ENCODE results near the gene AAK1. TPM values are rescaled to one million over a fixed set of nuclear protein-coding genes. Genes with fewer than 3 reads are reported as not detected.

Gene AAK1
- total and polyA plus RNA-seq, 8 donors: 12.9 to 115 (median 66.8) TPM

DNA sequence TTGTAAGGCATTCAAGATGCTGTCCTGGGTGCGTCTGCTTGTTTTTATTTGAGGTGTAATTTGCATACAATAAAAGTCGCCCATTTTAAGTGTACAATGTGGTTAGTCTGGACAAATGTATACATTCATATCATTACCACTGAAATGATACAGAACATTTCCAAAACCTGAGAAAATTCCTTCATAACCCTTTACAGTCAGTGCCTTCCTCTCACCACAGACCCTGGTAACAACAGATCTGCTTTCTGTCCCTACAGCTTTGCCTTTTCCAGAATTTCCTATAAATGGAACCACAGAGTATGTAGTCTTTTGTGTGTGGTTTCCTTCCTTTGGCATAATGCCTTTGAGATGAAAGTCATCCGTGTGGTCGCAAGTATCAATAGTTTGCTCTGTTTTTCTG, 160.5 kb downstream of the AAK1 start:
- H3K27ac ChIP-seq: peak overlapping the region in 3 of 5 donors; percentile 5 to 71 (median 54)
- no peak for DNase-seq
- intact Hi-C loops (cut with DNase I; ENCODE audit: low total_unique reads): no loop called here
- peaks cover 5 to 28% (median 18%) of the 10 kb centered on the region in 4 donors for H3K4me1 ChIP-seq
- no peaks in the 10 kb centered on the region for H3K27me3 ChIP-seq
- no peak for TF ChIP-seq POLR2A (IDR thresholded peaks at IDR 0.05)
- TF ChIP-seq, protein P1, sequence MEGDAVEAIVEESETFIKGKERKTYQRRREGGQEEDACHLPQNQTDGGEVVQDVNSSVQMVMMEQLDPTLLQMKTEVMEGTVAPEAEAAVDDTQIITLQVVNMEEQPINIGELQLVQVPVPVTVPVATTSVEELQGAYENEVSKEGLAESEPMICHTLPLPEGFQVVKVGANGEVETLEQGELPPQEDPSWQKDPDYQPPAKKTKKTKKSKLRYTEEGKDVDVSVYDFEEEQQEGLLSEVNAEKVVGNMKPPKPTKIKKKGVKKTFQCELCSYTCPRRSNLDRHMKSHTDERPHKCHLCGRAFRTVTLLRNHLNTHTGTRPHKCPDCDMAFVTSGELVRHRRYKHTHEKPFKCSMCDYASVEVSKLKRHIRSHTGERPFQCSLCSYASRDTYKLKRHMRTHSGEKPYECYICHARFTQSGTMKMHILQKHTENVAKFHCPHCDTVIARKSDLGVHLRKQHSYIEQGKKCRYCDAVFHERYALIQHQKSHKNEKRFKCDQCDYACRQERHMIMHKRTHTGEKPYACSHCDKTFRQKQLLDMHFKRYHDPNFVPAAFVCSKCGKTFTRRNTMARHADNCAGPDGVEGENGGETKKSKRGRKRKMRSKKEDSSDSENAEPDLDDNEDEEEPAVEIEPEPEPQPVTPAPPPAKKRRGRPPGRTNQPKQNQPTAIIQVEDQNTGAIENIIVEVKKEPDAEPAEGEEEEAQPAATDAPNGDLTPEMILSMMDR (IDR thresholded peaks at IDR 0.05): no peak
- no peak for TF ChIP-seq EP300 (IDR thresholded peaks at IDR 0.05)
- TF ChIP-seq POLR2AphosphoS5 (IDR thresholded peaks at IDR 0.05): no peak
- H3K36me3 ChIP-seq: peaks cover 4 to 47% (median 38%) of the 10 kb centered on the region in 4 donors
- no peaks in the 10 kb centered on the region for H3K9me3 ChIP-seq
- no peak overlapping the region for H3K4me3 ChIP-seq
- WGBS, 5 donors: 34 to 60% (median 53%) methylated on average over 4 of the region's 4 CpGs

DNA sequence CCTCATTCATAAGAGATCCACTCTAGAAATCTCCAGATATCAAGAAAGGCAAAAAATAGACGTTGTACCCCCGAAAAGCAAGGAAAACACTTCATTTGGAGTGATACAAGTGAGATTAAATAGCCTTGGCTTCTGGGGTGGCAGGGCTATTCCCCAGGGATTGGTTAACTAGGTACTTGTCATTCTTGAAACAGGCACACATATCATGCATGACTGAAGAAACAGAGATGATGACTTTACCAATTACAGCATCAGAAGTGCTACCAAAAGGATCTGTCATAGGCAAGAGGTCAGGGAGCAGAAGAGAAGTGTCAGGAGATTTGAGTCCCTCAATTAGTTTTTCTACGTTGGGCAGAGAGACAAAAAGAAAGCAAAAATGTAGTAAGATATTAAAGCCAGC, 161.1 kb downstream of the AAK1 start:
- Histone ChIP-seq H3K4me3 (no peak overlapping the region), H3K4me1 (peaks cover 5 to 31% (median 20%) of the 10 kb centered on the region in 4 donors), H3K36me3 (peaks cover 4 to 45% (median 37%) of the 10 kb centered on the region in 4 donors), H3K27ac (peak overlapping the region in 2 of 5 donors; percentile 54 to 71), H3K9me3 (no peaks in the 10 kb centered on the region), H3K27me3 (no peaks in the 10 kb centered on the region)
- DNase-seq: no peak
- intact Hi-C loops (cut with DNase I; ENCODE audit: low total_unique reads): no loop called here
- WGBS, 5 donors: 74 to 81% (median 79%) methylated on average over 3 of the region's 3 CpGs
- TF ChIP-seq EP300 (IDR thresholded peaks at IDR 0.05) (no peak), POLR2A (IDR thresholded peaks at IDR 0.05) (no peak)
- TF ChIP-seq, protein P1 (IDR thresholded peaks at IDR 0.05): no peak

DNA sequence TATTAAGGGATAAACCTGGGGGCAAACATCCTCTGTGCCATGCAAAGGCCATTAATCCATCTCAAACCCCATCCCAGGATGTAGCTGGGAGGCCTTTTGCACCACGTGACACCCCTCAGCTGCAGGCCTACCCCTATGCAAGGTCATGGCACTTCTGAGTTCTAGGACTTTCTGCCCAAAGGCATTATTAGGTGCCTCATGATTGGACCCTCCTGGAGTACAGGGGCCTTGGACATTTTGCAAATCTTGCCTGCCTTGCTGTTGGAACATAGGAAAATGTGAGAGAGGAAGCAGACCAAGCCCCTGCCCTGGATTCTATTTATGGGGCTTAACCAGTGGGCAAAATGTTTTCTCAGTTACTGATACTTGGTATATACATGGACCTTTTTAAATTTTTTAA, 162.1 kb downstream of the AAK1 start:
- DNase-seq: no peak
- no peak overlapping the region for H3K4me3 ChIP-seq
- H3K27me3 ChIP-seq: no peaks in the 10 kb centered on the region
- no peak overlapping the region for H3K27ac ChIP-seq
- peaks cover 7 to 43% (median 30%) of the 10 kb centered on the region in 4 donors for H3K36me3 ChIP-seq
- intact Hi-C loops (cut with DNase I; ENCODE audit: low total_unique reads): no loop called here
- WGBS, 5 donors: 86 to 98% (median 94%) methylated on average over 1 of the region's 1 CpG; no CpG with 5 or more reads in 1 of the 5 donors
- TF ChIP-seq POLR2AphosphoS5 (IDR thresholded peaks at IDR 0.05) (no peak), EP300 (IDR thresholded peaks at IDR 0.05) (no peak), POLR2A (IDR thresholded peaks at IDR 0.05) (no peak)
- TF ChIP-seq, protein P1 (IDR thresholded peaks at IDR 0.05): no peak
- peaks cover 5 to 30% (median 22%) of the 10 kb centered on the region in 4 donors for H3K4me1 ChIP-seq
- H3K9me3 ChIP-seq: no peaks in the 10 kb centered on the region

DNA sequence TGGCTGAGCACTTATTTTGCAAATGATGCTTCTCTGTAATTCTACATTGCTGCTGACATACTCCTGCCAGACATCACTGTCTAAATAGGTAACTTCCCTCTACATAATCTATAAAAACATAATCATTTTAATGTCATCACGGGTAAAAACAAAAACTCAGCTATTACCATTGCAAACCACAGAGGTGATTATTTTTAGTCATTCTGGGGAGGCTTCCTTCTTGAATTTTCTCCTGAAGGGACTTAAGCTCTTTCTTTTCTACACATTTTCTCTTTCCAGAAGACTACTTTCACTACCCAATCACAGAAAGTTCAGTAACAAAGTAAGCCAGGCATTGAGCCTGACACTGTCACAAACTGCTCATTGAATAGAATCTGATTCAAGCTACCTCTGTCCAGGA, 165.9 kb downstream of the AAK1 start:
- Histone ChIP-seq H3K9me3 (no peaks in the 10 kb centered on the region), H3K4me1 (peaks cover 0 to 43% (median 7%) of the 10 kb centered on the region in 4 donors), H3K4me3 (no peak overlapping the region), H3K27ac (no peak overlapping the region), H3K27me3 (no peaks in the 10 kb centered on the region), H3K36me3 (peaks cover 4 to 52% (median 42%) of the 10 kb centered on the region in 4 donors)
- no peak for DNase-seq
- intact Hi-C loops (cut with DNase I; ENCODE audit: low total_unique reads): no loop called here
- 42 to 69% (median 54%) methylated on average over 1 of the region's 1 CpG for WGBS, 5 donors
- TF ChIP-seq EP300 (IDR thresholded peaks at IDR 0.05) (no peak), POLR2A (IDR thresholded peaks at IDR 0.05) (no peak), POLR2AphosphoS5 (IDR thresholded peaks at IDR 0.05) (no peak)
- TF ChIP-seq, protein P1 (IDR thresholded peaks at IDR 0.05): no peak

Measured in stomach (tissue), 9 donors.